Subcutaneous adipose tissue (tissue), 4 donors: ENCODE measurements around the gene PSMB3. TPM values are rescaled to one million over a fixed set of nuclear protein-coding genes. Genes with fewer than 3 reads are reported as not detected.

Source experiments
- total RNA-seq, 4 donors: library from RNA; depleted of rRNA; stranded (reverse); fragments of >200 nt; gene quantifications; one replicate each; pipeline ENCODE4 v1.1.0, GENCODE V29; 2016
- TF ChIP-seq, protein P1 (sequence below): fragments of 450-650 bp; IDR thresholded peaks from one replicate; pipeline ENCODE4 v1.5.1; 2016; ENCODE audit warnings: low read depth, mild to moderate bottlenecking, control low read depth, antibody characterized with exemption, moderate library complexity

PSMB3 gene
- total RNA-seq, 4 donors from 2014 or later = 78.4 to 216 (median 113) TPM

DNA sequence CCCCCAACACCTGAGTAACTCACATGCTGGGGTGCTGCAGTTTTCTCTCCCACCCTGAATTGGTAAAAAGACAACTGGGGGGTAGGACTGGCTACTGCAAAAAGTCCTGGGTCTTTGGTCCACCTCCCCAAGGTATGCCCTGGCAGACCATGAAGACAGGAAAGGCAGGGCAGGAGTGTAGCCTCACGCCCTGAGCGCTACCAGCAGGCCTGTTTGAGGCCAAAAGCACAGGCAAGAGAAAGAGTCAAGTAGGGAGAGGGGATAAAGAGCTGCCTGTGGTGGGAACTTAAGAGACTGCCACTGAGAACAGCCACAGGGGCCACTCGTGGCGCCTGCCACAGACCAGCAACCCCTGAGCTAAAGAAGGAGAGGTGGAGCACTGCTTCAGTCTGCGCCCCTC is 13.8 kb downstream of the PSMB3 start:
- TF ChIP-seq, protein P1, sequence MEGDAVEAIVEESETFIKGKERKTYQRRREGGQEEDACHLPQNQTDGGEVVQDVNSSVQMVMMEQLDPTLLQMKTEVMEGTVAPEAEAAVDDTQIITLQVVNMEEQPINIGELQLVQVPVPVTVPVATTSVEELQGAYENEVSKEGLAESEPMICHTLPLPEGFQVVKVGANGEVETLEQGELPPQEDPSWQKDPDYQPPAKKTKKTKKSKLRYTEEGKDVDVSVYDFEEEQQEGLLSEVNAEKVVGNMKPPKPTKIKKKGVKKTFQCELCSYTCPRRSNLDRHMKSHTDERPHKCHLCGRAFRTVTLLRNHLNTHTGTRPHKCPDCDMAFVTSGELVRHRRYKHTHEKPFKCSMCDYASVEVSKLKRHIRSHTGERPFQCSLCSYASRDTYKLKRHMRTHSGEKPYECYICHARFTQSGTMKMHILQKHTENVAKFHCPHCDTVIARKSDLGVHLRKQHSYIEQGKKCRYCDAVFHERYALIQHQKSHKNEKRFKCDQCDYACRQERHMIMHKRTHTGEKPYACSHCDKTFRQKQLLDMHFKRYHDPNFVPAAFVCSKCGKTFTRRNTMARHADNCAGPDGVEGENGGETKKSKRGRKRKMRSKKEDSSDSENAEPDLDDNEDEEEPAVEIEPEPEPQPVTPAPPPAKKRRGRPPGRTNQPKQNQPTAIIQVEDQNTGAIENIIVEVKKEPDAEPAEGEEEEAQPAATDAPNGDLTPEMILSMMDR = no peak

DNA sequence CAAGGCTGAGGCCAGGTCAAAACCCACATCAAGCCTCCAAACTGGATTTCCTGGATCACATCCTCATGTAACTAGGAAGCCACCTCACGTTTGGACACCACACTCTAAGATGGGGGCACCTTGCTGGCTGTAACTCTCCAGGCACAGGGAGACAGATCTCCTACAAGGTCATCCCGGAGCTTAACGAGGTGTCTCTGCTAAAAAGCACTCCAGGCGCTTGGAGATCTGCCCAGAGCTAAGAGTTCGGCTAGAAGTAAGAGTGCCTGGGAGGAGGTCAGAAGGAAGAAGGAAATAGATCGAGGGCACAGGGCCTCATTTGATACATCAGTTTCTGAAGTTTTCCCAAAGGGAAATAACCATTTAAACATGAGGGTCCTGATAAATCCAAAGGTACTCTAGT is 15.9 kb downstream of the PSMB3 start:
- TF ChIP-seq, protein P1 = no peak

DNA sequence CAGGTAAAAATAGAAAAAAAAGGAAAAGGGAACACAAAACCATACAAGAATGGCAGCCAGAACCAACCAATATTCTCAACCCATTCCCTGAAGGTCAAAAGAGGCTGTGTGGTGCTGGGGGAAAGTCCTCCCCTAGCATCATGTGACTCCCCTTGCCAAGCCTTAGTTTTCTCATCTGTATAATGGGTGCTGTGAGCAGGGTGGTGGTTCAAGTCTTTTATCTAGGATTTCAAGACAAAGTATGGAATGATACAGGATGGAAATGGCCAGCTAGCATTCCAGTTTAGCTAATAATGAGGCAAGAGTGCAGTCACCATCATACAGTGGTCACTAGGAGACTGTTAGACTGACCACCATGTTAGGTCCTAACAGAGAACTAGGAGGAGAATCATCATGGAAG is 20.7 kb downstream of the PSMB3 start:
- TF ChIP-seq, protein P1 = no peak

DNA sequence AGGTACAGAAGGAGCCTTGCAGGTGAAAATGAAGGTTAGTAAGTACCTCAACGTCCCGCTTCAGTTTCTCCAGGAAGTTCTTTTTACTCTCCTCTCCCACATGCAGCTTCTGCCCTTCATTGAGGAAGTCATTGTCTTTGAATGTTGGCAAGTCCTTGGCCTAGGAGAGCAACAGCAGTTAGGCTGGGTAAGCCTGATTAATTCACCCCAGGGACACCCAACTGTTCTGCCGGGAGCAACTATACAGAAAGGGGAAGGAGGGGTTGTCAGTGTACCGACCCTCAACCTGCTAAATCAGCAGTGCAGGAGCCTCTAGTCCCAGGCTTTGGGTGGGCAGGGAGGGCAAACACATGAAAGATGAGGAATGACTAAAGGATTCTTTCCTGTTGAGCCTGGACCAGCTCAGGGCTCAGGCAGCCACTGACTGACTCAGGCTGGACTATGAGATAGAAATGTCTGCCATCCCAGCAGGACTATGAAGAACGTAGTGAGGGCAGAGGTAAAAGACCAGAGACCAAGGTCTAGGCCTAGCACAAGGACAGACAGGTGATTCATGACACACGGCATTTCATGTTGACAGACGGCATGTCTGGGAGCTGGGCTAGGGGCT is 25.2 kb downstream of the PSMB3 start:
- TF ChIP-seq, protein P1 = no peak

DNA sequence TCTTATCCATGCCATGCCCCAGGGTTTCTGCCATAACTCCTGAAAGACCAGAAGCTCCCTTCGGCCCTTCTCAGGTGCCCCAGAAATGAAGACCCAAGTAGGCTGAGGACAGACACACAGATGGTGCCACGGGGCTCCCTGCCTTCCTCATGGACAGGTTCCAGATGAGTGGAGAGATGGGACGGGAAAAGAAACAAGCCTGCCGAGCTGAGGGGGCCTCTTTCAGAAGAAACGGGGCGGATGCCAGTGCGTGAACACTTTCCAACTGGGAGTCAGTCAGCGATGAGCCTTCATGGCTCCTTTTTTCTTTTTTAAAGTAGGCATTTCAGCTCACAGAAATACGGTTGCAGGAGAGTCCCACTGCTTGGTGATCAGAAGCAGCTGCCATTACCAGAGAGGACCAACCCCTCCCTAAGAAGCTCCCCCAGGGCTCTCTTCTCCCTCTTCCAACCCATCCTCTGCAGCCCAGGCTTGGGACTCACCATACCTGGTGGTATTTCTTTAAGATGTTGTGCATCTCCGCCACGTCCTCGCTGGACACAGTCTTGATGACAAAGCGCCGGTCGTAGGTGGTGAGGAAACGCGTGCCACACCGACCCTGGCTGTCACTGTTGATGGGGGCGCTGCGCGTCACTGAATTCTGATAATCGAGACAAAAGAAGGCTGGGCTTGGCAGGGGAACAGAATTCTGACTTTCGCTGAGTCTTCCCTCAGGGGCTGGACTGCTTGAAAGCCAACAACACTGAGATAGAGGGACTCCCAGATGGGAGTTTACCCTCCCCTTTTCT is 27.6 kb downstream of the PSMB3 start:
- TF ChIP-seq, protein P1 = no peak

DNA sequence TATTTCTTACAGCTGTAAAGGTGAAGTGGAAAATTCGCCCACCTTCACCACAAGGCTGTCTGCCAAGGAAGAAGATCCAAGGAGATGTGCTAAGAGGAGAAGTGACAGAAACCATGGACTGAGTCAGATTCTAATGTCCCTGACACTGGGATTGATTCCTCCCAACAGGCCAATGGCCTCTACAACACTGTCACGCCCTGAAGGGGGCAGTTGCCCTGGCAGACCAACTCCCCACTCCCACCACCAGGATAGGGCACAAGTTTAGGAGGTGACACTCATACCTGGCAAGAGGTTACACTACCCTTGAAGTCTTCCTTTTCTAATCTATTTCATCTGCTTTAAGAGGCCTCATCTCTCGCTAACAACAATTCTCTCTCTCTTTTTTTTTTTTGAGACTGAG is 30.7 kb downstream of the PSMB3 start:
- TF ChIP-seq, protein P1 = no peak

DNA sequence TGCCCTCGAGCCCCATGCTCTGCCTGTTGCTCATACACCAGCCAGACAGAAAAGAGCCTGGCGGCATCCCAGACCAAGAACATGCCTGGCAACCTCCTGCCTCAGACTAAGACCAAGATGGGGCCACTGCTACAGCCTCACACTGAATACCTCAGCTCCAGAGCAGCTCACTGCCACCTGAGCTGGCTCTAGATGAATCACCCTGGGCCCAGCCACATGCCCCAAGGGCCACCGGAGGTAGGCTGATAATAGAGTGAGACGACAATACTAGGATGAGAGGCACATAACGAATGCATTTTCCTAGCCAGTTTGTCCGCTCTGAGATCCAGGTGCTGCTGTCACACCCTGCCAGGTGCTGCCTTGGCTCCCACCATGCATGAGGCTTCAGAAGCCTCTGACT is 33.8 kb downstream of the PSMB3 start:
- TF ChIP-seq, protein P1 = no peak
